Progenitor cell of endocrine pancreas (in vitro differentiated cells): ENCODE measurements around the gene PLCZ1. TPM values are rescaled to one million over a fixed set of nuclear protein-coding genes. Genes with fewer than 3 reads are reported as not detected.
A peak's percentile ranks its signal among the peaks of the same experiment; 100 is the strongest.

ENCODE experiments used
- DNase-seq: peaks from one replicate; pipeline ENCODE4 v3.0.0; 2021; ENCODE audit warnings: low spot score; ENCODE audit not compliant: unreplicated experiment
- H3K27ac Mint-ChIP-seq: 2 replicates; pipeline ENCODE4 v1.8.0; 2021; ENCODE audit warnings: mild to moderate bottlenecking, moderate library complexity, mixed read lengths
- H3K27me3 Mint-ChIP-seq: 2 replicates; pipeline ENCODE4 v1.8.0; 2021; ENCODE audit warnings: mixed read lengths
- H3K36me3 Mint-ChIP-seq: 2 replicates; pipeline ENCODE4 v1.8.0; 2022; ENCODE audit warnings: mixed read lengths; ENCODE audit not compliant: insufficient read depth
- H3K4me1 Mint-ChIP-seq: 2 replicates; pipeline ENCODE4 v1.8.0; 2021; ENCODE audit warnings: low read depth, mixed read lengths
- H3K4me3 Mint-ChIP-seq: 2 replicates; pipeline ENCODE4 v1.8.0; 2021; ENCODE audit warnings: low read depth, mild to moderate bottlenecking, moderate library complexity, mixed read lengths
- H3K9me3 Mint-ChIP-seq: 2 replicates; pipeline ENCODE4 v1.8.0; 2021; ENCODE audit warnings: low read depth, mixed read lengths
- CTCF ChIP-seq: fragments of 200-600 bp; sonication (generic); IDR thresholded peaks from one replicate; pipeline ENCODE4 v1.5.0; 2021; ENCODE audit warnings: antibody characterized with exemption, mild to moderate bottlenecking; ENCODE audit not compliant: unreplicated experiment
- total RNA-seq: library from RNA; stranded (reverse); gene quantifications from 2 replicates; pipeline ENCODE4 v1.2.1, GENCODE V29; 2021

The PLCZ1 gene
- total RNA-seq, 1 donor from 2014 or later, result not detected

- H3K27ac Mint-ChIP-seq, result peak overlapping the region; percentile 3
These were observed 61.7 kb downstream of the PLCZ1 start for GRCh38 chr12:18676141-18676540.

DNA sequence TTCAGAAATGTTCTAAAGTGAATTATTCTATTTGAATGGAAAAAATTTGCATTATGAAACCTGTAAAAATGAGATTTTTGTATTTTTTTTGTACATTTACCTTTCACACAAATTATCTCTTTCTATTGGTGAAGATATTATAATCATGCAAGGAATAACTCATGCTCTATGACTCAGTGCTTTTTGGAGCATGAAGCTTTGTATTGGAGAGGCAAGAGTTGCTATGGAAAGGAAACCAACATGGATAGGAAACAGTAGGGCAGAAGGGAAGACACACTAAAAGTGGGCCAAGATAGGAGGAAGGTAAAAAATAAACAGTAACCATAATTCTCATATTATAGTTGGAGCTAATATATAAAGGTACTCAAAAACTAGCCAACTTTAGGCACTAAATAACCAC, 79.0 kb downstream of the PLCZ1 start:
- Mint-ChIP-seq H3K4me1 (peaks cover 5% of the 10 kb centered on the region), H3K9me3 (peaks cover 28% of the 10 kb centered on the region)

More at GRCh38 chr12:18676141-18676540, 61.7 kb downstream of the PLCZ1 start:
- Mint-ChIP-seq H3K4me3 (no peak overlapping the region), H3K9me3 (peaks cover 3% of the 10 kb centered on the region), H3K36me3 (no peaks in the 10 kb centered on the region), H3K27me3 (no peaks in the 10 kb centered on the region), H3K4me1 (peaks cover 8% of the 10 kb centered on the region)
- no peak for DNase-seq
- TF ChIP-seq CTCF, result no peak

GRCh38 chr12:18658179-18658578, 79.6 kb downstream of the PLCZ1 start:
- Mint-ChIP-seq H3K9me3 (peaks cover 27% of the 10 kb centered on the region), H3K4me1 (peaks cover 6% of the 10 kb centered on the region), H3K27me3 (no peaks in the 10 kb centered on the region), H3K36me3 (peaks cover 5% of the 10 kb centered on the region), H3K4me3 (no peak overlapping the region), H3K27ac (no peak overlapping the region)
- no peak for DNase-seq
- TF ChIP-seq CTCF, result no peak

More for the DNA sequence above, 79.0 kb downstream of the PLCZ1 start:
- Mint-ChIP-seq H3K4me3 (no peak overlapping the region), H3K27me3 (no peaks in the 10 kb centered on the region), H3K27ac (no peak overlapping the region), H3K36me3 (peaks cover 5% of the 10 kb centered on the region)
- no peak for DNase-seq
- TF ChIP-seq CTCF, result no peak

GRCh38 chr12:18655351-18655750, 82.5 kb downstream of the PLCZ1 start:
- H3K4me1 Mint-ChIP-seq, result peaks cover 6% of the 10 kb centered on the region
- no peak for DNase-seq
- H3K27ac Mint-ChIP-seq, result no peak overlapping the region
- peaks cover 5% of the 10 kb centered on the region for H3K9me3 Mint-ChIP-seq
- H3K27me3 Mint-ChIP-seq, result no peaks in the 10 kb centered on the region
- H3K4me3 Mint-ChIP-seq, result no peak overlapping the region
- H3K36me3 Mint-ChIP-seq, result no peaks in the 10 kb centered on the region
- no peak for TF ChIP-seq CTCF

- no peak overlapping the region for H3K27ac Mint-ChIP-seq
These were observed 84.3 kb downstream of the PLCZ1 start for GRCh38 chr12:18653465-18653864.

More at GRCh38 chr12:18653465-18653864, 84.3 kb downstream of the PLCZ1 start:
- DNase-seq, result no peak
- H3K4me3 Mint-ChIP-seq, result no peak overlapping the region
- H3K4me1 Mint-ChIP-seq, result peaks cover 6% of the 10 kb centered on the region
- H3K27me3 Mint-ChIP-seq, result no peaks in the 10 kb centered on the region
- no peak for TF ChIP-seq CTCF
- H3K36me3 Mint-ChIP-seq, result no peaks in the 10 kb centered on the region
- peaks cover 5% of the 10 kb centered on the region for H3K9me3 Mint-ChIP-seq
